H7 (cell line): ENCODE results near the gene LRP1. TPM values are rescaled to one million over a fixed set of nuclear protein-coding genes. Genes with fewer than 3 reads are reported as not detected.

Experiments used
- DNase-seq: peaks from one replicate; pipeline ENCODE4 v3.0.0; 2012
- H3K27me3 ChIP-seq: 2 replicates; pipeline ENCODE4 v1.6.0; 2011; ENCODE audit warnings: mild to moderate bottlenecking, low read length; ENCODE audit not compliant: control insufficient read depth, insufficient read depth
- H3K36me3 ChIP-seq: replicated peaks from 2 replicates; pipeline ENCODE4 v1.5.1; 2011; ENCODE audit warnings: low read length; ENCODE audit not compliant: control insufficient read depth, insufficient read depth
- H3K4me3 ChIP-seq: 2 replicates; pipeline ENCODE4 v1.5.1; 2011; ENCODE audit warnings: low read depth, mild to moderate bottlenecking, control low read depth, low read length, moderate library complexity; ENCODE audit not compliant: insufficient read depth
- total RNA-seq: library from RNA; depleted of rRNA; stranded (reverse); fragments of >200 nt; shearing (Covaris generic); gene quantifications from 2 replicates; pipeline ENCODE4 v1.2.3, GENCODE V29; 2014

Gene LRP1
- total RNA-seq, 1 experiment from 2014 or later: 17.3 TPM

DNA sequence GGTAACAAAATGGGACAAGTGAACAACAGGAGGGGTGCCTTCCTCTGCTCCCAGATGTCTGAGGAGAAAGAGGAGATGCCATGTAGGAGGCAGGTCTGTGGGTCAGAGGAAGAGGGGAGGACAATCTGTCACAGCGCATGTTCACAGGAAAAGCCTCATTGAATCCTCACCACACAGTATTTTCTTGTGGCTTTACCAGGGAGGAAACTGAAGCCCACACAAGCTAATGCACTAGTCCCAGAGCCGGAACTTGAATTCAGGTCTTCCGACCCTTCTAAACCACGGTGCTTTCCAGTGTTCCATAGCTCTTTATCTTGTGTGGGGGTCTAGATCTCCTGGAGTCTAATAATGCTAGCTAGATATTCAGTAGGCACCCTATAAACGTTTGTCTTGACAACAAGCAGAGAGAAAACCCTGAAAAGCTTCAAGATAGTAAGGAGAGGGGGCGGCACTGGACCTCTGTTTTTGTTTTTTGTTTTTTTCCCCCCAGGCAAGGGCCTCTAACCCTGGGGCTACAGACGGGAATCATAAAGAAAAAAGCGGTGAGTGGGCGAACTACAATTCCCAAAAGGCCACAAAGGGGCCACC, 100.9 kb downstream of the LRP1 start:
- Histone ChIP-seq H3K27me3 (peaks cover 33% of the 10 kb centered on the region), H3K4me3 (peak overlapping the region; percentile 14), H3K36me3 (peaks cover 34% of the 10 kb centered on the region)
- DNase-seq: no peak

DNA sequence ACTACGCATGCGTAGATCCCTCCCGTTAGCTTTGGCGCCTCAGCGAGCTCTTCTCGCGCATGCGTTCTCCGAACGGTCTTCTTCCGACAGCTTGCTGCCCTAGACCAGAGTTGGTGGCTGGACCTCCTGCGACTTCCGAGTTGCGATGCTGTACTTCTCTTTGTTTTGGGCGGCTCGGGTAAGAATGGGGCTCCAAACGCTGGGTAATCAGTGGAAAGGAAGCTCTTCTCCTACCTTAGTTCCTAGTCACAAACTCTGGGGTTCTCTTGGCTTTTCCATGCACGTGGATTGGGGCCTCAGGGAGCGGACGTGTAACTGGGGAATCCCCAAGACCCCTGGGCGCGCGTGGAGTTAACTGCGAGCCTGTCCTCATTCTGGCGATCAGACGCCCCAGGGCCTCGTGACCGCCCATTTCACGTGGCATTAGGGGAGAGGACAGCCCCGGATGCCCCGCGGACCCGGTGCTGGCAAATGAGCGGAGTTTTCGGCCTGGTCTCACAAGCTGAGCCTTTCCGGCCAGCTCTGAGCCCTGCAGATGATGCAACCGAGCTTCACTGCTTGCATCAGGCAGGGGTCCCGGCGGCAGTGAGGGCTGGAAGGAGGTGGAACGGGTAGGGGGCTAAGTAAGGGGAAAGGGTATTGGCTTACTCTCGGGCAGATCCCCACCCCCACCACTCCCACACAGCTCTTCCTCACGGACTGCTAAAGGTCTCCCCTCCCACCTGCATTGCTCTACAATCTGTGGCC, 101.5 kb downstream of the LRP1 start, which contains the start of gene SHMT2:
SHMT2 (plus strand) TSS at position 78 of the 747 bp plus-strand sequence; CDS start at position 146, 68 bp downstream.
- DNase-seq: peak; percentile 98
- H3K27me3 ChIP-seq: peaks cover 26% of the 10 kb centered on the region

DNA sequence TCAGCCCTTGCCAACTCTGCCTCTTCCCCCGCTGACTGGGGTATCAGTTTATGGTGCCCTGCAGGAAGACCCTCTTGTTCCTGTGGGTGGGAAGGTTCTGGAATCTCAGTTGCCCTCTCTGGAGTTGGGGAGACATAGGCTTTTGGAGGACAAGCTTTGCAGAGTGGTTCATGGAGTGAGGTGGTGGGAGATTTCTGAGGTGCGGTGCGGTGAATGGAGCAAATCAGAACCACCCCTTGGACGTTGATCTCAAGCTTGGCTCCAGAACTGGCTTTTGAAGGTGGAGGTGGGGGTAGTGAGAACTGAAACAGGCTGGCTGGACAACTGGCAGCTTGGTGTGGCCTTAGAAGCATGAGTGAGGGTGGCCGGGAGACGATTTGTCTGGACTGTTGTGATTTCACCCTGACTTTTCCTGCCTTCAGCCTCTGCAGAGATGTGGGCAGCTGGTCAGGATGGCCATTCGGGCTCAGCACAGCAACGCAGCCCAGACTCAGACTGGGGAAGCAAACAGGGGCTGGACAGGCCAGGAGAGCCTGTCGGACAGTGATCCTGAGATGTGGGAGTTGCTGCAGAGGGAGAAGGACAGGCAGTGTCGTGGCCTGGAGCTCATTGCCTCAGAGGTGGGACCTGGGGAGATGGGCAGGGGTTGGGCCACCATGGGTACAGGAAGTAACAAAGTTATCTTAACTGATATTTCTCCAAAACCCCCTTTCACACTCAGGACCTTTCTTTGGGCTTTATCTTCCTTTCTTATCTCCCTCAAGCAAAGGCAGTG, 102.3 kb downstream of the LRP1 start:
- no peak for DNase-seq
- Histone ChIP-seq H3K4me3 (peak overlapping the region; percentile 76), H3K27me3 (peaks cover 25% of the 10 kb centered on the region), H3K36me3 (peaks cover 34% of the 10 kb centered on the region)

More for the DNA sequence above, 101.5 kb downstream of the LRP1 start, which contains the start of gene SHMT2:
- Histone ChIP-seq H3K4me3 (peak within 1 kb of the TSS; percentile 76), H3K36me3 (peaks cover 34% of the 10 kb centered on the region)

DNA sequence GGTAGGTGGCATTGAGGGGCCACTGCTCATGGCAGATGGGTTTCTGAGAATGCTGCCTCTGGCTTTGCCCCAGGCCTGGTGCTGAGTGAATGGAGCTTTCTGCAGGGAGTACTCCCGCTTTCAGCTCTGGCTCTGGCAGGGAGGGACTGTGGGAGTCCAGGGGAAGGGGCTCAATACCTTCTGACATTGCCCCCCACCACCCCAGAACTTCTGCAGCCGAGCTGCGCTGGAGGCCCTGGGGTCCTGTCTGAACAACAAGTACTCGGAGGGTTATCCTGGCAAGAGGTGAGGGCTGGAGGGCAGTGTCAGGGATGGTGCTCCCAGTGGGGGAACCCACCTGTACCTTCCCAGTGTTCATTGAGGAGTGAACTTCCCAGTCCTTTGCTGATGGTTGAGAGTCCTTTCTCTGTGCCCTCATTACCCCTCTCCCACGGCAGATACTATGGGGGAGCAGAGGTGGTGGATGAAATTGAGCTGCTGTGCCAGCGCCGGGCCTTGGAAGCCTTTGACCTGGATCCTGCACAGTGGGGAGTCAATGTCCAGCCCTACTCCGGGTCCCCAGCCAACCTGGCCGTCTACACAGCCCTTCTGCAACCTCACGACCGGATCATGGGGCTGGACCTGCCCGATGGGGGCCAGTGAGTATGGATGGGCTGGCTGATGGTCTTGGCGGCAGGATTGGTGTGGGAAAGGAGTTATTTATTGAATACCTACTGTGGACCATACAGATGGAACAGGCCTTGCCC, 103.2 kb downstream of the LRP1 start:
- no peak for DNase-seq
- Histone ChIP-seq H3K36me3 (peaks cover 34% of the 10 kb centered on the region), H3K27me3 (peaks cover 25% of the 10 kb centered on the region), H3K4me3 (no peak overlapping the region; the same call in 1 of the 2 replicates)

DNA sequence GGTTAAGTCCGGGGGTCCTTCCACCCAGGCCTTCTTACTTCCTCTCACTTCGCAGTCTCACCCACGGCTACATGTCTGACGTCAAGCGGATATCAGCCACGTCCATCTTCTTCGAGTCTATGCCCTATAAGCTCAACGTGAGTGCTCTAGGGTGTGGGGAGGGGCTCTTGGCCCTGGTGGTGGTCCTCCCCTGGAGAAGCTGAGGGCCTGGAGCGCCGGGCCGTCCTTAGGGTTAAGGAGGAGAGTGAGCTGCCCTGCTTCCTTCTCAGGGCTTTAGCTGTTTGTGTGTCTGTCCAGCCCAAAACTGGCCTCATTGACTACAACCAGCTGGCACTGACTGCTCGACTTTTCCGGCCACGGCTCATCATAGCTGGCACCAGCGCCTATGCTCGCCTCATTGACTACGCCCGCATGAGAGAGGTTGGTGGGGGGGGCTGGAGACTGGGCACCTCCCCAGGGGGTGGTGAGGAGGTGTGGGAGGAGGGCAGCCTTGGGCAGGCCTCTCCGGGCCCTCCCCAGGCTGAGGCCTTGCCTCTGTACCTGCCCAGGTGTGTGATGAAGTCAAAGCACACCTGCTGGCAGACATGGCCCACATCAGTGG, 104.0 kb downstream of the LRP1 start:
- Histone ChIP-seq H3K36me3 (peaks cover 34% of the 10 kb centered on the region), H3K27me3 (peaks cover 29% of the 10 kb centered on the region), H3K4me3 (no peak overlapping the region)
- peak; percentile 26 for DNase-seq

DNA sequence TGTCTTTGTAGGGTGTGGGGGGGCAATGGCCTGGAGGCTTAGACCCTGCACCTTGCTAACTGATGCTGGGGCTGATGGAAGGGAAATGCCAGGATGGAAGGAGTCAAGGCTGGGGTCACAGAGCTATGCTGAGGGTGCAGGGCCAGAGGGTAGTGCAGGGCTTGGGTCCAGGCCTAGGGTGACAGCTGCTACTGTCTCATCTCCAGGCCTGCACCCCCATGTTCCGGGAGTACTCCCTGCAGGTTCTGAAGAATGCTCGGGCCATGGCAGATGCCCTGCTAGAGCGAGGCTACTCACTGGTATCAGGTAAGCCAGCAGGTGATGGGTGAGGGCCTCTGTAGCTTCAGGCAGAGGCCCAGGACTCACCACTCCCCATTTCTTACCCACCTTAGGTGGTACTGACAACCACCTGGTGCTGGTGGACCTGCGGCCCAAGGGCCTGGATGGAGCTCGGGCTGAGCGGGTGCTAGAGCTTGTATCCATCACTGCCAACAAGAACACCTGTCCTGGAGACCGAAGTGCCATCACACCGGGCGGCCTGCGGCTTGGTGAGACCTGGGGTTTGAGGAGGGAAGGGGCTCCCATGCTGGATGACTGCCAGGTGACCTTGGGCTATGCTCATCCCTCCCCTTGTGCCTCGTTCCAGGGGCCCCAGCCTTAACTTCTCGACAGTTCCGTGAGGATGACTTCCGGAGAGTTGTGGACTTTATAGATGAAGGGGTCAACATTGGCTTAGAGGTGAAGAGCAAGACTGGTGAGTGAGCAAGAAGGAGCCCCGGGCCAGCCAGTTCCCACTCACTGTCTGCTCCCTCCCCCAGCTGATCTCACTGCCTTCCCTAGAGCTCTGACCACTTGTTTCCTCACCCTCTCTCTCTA, 105.3 kb downstream of the LRP1 start:
- peak; percentile 13 for DNase-seq
- peaks cover 37% of the 10 kb centered on the region for H3K27me3 ChIP-seq
- H3K36me3 ChIP-seq: peaks cover 34% of the 10 kb centered on the region
- no peak overlapping the region for H3K4me3 ChIP-seq

DNA sequence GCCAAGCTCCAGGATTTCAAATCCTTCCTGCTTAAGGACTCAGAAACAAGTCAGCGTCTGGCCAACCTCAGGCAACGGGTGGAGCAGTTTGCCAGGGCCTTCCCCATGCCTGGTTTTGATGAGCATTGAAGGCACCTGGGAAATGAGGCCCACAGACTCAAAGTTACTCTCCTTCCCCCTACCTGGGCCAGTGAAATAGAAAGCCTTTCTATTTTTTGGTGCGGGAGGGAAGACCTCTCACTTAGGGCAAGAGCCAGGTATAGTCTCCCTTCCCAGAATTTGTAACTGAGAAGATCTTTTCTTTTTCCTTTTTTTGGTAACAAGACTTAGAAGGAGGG, 105.9 kb downstream of the LRP1 start:
- peak; percentile 16 for DNase-seq
- H3K4me3 ChIP-seq: no peak overlapping the region
- peaks cover 42% of the 10 kb centered on the region for H3K27me3 ChIP-seq
- H3K36me3 ChIP-seq: peaks cover 34% of the 10 kb centered on the region

DNA sequence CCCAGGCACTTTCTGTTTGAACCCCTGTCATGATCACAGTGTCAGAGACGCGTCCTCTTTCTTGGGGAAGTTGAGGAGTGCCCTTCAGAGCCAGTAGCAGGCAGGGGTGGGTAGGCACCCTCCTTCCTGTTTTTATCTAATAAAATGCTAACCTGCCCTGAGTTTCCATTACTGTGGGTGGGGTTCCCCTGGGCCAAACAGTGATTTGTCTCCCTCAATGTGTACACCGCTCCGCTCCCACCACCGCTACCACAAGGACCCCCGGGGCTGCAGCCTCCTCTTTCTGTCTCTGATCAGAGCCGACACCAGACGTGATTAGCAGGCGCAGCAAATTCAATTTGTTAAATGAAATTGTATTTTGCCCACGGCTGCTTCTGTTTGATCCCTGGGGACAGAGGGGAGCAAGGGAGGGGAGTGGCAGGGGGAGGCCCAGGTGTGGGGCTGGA, 106.3 kb downstream of the LRP1 start:
- Histone ChIP-seq H3K4me3 (no peak overlapping the region), H3K36me3 (peaks cover 34% of the 10 kb centered on the region), H3K27me3 (peaks cover 46% of the 10 kb centered on the region)
- peak; percentile 22 for DNase-seq

DNA sequence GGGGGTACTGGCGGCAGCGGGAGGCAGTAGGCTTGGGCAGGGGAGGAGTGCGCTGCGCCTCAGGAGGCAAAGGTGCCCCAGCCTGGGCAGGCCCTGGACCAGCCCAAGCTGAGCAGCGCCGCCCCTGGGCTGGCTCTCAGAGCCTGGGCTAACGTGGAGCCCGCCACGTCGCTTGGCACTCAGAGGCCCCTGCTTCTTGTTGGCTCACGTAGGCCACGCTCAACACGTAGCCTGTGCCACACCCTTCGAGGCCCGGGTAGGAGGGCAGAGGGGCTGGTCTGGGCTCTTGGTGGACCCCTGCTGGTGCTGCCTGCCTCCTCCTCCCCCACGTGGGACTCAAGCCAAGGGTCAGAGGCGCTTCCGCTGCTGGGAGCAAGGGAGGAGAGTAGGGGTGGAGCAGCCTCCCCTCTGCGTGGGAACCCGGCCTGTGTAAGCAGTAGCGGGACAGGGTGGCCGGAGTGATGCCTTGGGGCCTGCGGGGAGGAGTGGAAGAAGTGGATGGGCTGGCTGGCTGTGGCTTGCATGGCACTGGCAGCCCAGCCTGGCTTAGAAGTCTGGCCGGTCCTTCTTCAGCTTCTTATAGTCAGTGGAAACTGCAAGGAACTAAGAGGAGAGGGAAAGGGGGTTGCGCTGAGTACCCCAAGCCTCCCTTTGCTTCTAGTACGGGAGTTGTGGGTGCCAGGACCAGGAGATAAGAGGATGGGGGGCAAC, 106.9 kb downstream of the LRP1 start:
- Histone ChIP-seq H3K27me3 (peaks cover 52% of the 10 kb centered on the region), H3K4me3 (no peak overlapping the region), H3K36me3 (peaks cover 34% of the 10 kb centered on the region)
- peak; percentile 81 for DNase-seq

DNA sequence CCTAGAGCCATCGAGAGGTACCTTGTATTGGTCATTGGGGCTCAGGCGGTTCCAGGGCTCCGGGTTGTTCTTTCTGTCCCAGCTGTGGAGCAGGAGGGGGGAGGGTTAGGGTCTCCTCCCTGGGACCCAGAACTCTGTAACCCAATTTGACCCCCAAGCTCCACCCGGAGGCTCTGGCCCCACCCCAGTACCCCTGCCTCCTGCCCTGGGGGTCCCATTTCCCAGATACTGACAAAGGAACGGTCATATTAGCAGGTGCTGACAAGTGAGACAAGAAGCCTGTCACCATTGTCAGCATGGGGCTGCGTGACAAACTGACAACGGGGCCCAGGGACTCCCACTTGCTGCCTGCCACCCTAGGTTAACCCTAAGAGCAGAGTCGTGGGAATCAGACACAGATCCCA, 107.4 kb downstream of the LRP1 start:
- no peak overlapping the region for H3K4me3 ChIP-seq

DNA sequence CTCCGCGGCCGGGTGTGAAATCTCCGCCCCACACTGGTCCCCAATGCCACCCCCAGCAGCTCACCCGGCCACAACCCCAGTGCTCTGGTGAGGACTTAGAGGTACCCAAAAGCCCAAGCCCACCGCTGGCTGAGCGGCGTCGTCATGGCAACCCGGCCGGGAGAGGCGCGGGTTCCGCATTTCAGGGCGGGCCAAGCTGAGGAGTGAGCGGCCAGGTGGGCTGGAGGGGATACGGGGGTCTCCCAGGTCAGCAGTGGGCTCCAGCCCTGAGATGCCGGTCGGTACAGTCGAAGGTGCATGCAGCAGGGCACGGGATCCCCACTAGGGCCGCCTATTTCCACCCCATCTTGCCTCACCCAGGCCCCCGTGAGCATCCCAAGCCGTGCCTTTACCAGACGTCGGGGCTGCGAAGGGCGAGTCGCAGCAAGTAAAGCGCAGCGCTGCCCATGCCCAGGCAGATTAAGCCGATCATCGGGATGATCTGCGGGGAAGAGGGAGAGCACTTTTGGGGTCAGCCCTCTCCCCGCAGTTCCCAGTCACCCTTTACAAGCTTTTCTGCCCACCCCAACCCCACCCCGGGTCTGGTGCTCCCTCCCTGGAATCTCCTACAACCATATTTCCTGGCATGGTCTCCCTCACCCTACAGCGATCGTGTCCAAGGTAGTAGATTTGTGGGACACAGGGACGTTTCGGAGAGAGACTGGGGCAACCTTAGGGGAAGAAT, 108.1 kb downstream of the LRP1 start:
- H3K36me3 ChIP-seq: peaks cover 27% of the 10 kb centered on the region
- no peak overlapping the region for H3K4me3 ChIP-seq
- H3K27me3 ChIP-seq: peaks cover 64% of the 10 kb centered on the region
- DNase-seq: peak; percentile 85

More for the DNA sequence above, 107.4 kb downstream of the LRP1 start:
- Histone ChIP-seq H3K27me3 (peaks cover 57% of the 10 kb centered on the region), H3K36me3 (peaks cover 33% of the 10 kb centered on the region)
- peak; percentile 52 for DNase-seq

DNA sequence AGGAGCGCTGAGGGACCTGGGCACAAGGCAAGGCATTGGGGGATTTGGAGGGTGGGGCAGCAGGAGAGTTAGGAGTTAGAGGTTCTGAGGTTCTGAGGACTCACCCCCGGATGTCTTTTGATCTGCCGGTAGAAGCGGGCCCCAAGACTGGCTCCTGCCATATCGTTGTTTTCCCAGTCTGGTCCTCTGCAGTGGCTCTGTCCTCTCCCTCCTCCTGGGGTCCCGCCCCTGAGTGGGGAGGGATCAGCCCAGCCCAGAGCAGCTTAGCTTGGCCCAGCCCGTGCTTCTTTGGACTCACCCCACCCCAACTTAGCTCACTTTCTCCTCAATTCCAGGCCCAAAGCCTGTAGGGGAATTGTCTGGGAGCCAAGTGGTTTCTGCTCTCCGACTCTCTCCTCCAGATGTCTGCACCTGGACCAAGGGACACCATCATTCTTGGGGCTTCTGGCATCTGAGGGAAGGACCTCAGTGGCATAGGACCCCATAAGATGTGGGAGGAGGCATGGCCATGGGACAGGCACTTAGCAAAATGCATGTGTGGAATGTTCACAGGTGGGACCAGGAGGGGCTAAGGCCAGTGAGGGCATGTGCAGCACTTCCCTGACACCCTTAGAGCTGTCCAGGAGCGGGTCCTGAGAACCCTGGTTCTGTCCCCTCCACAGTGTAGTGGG, 108.8 kb downstream of the LRP1 start:
- H3K4me3 ChIP-seq: no peak overlapping the region
- H3K27me3 ChIP-seq: peaks cover 71% of the 10 kb centered on the region
- H3K36me3 ChIP-seq: peaks cover 20% of the 10 kb centered on the region
- DNase-seq: peak; percentile 62
